ENCODE measurements around the gene CPT1A.

CPT1A gene

GRCh38 chr11:68852628-68853027 is 10.9 kb upstream of the CPT1A start:
- no peak for DNase-seq

- DNase-seq, result no peak
Measured at GRCh38 chr11:68848429-68848828, 6.7 kb upstream of the CPT1A start.

GRCh38 chr11:68847395-68847794 is 5.7 kb upstream of the CPT1A start:
- DNase-seq, result no peak

GRCh38 chr11:68845351-68846002 is 3.8 kb upstream of the CPT1A start:
- no peak for DNase-seq

- DNase-seq, result no peak
Measured at GRCh38 chr11:68844801-68845200, 3.1 kb upstream of the CPT1A start.

- DNase-seq, result no peak
Measured at GRCh38 chr11:68844376-68844775, 2.7 kb upstream of the CPT1A start.

- peak; percentile 86 for DNase-seq
Measured at GRCh38 chr11:68843703-68844312, 2.1 kb upstream of the CPT1A start.

- DNase-seq, result peak; percentile 61
Measured at GRCh38 chr11:68843052-68843561, 1.4 kb upstream of the CPT1A start.

- no peak for DNase-seq
Measured at GRCh38 chr11:68842427-68843051, 823 bp upstream of the CPT1A start.

GRCh38 chr11:68840661-68841653 is 759 bp downstream of the CPT1A start:
- peak; percentile 36 for DNase-seq

GRCh38 chr11:68839911-68840641 is 1.6 kb downstream of the CPT1A start:
- peak; percentile 17 for DNase-seq

- DNase-seq, result peak; percentile 98
Measured at GRCh38 chr11:68839054-68839865, 2.5 kb downstream of the CPT1A start.

GRCh38 chr11:68838572-68838964 is 3.1 kb downstream of the CPT1A start:
- DNase-seq, result peak; percentile 40

- DNase-seq, result no peak
Measured at GRCh38 chr11:68837583-68838571, 3.8 kb downstream of the CPT1A start.

GRCh38 chr11:68835749-68836148 is 6.0 kb downstream of the CPT1A start:
- DNase-seq, result no peak

GRCh38 chr11:68835328-68835727 is 6.4 kb downstream of the CPT1A start:
- DNase-seq, result no peak

GRCh38 chr11:68832476-68833181 is 9.1 kb downstream of the CPT1A start:
- no peak for DNase-seq

- no peak for DNase-seq
Measured at GRCh38 chr11:68831124-68831523, 10.6 kb downstream of the CPT1A start.

- DNase-seq, result no peak
Measured at GRCh38 chr11:68829581-68829980, 12.1 kb downstream of the CPT1A start.

Data from CD4-positive, alpha-beta T cell treated with Interleukin-17A for 4 hours (primary cell).